Osteoblast (primary cell): Measurements from ENCODE around the gene ANKRD44. TPM values are rescaled to one million over a fixed set of nuclear protein-coding genes. Genes with fewer than 3 reads are reported as not detected.

Source experiments
- DNase-seq: peaks from one replicate; pipeline ENCODE4 v3.0.0; 2011; ENCODE audit warnings: low spot score, mixed read lengths; ENCODE audit not compliant: insufficient read length; ENCODE audit errors: missing footprints
- H2AFZ ChIP-seq: 2 replicates; pipeline ENCODE4 v1.6.0; 2011; ENCODE audit warnings: mild to moderate bottlenecking, low read length
- H3K27ac ChIP-seq: 2 replicates; pipeline ENCODE4 v1.5.1; 2011; ENCODE audit warnings: mild to moderate bottlenecking, low read depth, low read length, moderate library complexity
- H3K27me3 ChIP-seq: 2 replicates; pipeline ENCODE4 v1.6.0; 2012; ENCODE audit warnings: mild to moderate bottlenecking, control low read depth, inconsistent platforms, low read length, moderate library complexity; ENCODE audit not compliant: insufficient read depth
- H3K36me3 ChIP-seq: 2 replicates; pipeline ENCODE4 v1.5.1; 2011; ENCODE audit warnings: mild to moderate bottlenecking, low read length, control low read depth, moderate library complexity; ENCODE audit not compliant: insufficient read depth
- H3K4me1 ChIP-seq: 2 replicates; pipeline ENCODE4 v1.5.1; 2011; ENCODE audit warnings: mild to moderate bottlenecking, low read length, control low read depth, moderate library complexity; ENCODE audit not compliant: insufficient read depth
- H3K4me2 ChIP-seq: 2 replicates; pipeline ENCODE4 v1.6.0; 2011; ENCODE audit warnings: mild to moderate bottlenecking, low read length; ENCODE audit not compliant: insufficient read depth
- H3K4me3 ChIP-seq: fragments of 200-600 bp; sonication (generic); 3 replicates; pipeline ENCODE4 v1.5.1; 2012; ENCODE audit warnings: mild to moderate bottlenecking, low read length, inconsistent platforms; ENCODE audit not compliant: insufficient read depth
- H3K79me2 ChIP-seq: 2 replicates; pipeline ENCODE4 v1.6.0; 2012; ENCODE audit warnings: mild to moderate bottlenecking, low read length, control low read depth, inconsistent platforms; ENCODE audit not compliant: insufficient read depth
- H3K9me3 ChIP-seq: 2 replicates; pipeline ENCODE4 v1.5.1; 2011; ENCODE audit warnings: low read depth, low read length, control low read depth
- H4K20me1 ChIP-seq: 2 replicates; pipeline ENCODE4 v1.6.0; 2012; ENCODE audit warnings: mild to moderate bottlenecking, low read length, control low read depth; ENCODE audit not compliant: insufficient read depth
- CTCF ChIP-seq: IDR thresholded peaks from 2 replicates; pipeline ENCODE4 v1.5.1; 2011; ENCODE audit warnings: mild to moderate bottlenecking, low read depth, low read length, moderate library complexity; ENCODE audit errors: extremely low read depth
- total RNA-seq: library from RNA; depleted of rRNA; stranded (reverse); fragments of >200 nt; gene quantifications from 2 replicates; pipeline ENCODE4 v1.2.3, GENCODE V29; 2012

The ANKRD44 gene
- total RNA-seq, 1 donor, result 44.5 TPM

GRCh38 chr2:197223451-197223850 lies 87.1 kb downstream of the ANKRD44 start:
- H3K4me3 ChIP-seq, result no peak overlapping the region
- no peaks in the 10 kb centered on the region for H3K27me3 ChIP-seq
- no peaks in the 10 kb centered on the region for H3K79me2 ChIP-seq
- H3K27ac ChIP-seq, result no peak overlapping the region
- no peak for TF ChIP-seq CTCF
- DNase-seq, result no peak
- no peak overlapping the region for H3K4me2 ChIP-seq
- no peaks in the 10 kb centered on the region for H3K4me1 ChIP-seq
- no peaks in the 10 kb centered on the region for H4K20me1 ChIP-seq
- no peaks in the 10 kb centered on the region for H3K36me3 ChIP-seq
- no peak overlapping the region for H2AFZ ChIP-seq
- H3K9me3 ChIP-seq, result no peaks in the 10 kb centered on the region

- DNase-seq, result no peak
- no peak overlapping the region for H3K27ac ChIP-seq
- TF ChIP-seq CTCF, result no peak
- H3K27me3 ChIP-seq, result no peaks in the 10 kb centered on the region
- no peak overlapping the region for H3K4me2 ChIP-seq
- no peak overlapping the region for H2AFZ ChIP-seq
- no peaks in the 10 kb centered on the region for H3K9me3 ChIP-seq
- no peaks in the 10 kb centered on the region for H3K36me3 ChIP-seq
- H3K79me2 ChIP-seq, result no peaks in the 10 kb centered on the region
- H3K4me1 ChIP-seq, result peaks cover 9% of the 10 kb centered on the region
- no peaks in the 10 kb centered on the region for H4K20me1 ChIP-seq
- no peak overlapping the region for H3K4me3 ChIP-seq
Observed at GRCh38 chr2:197219636-197220035, 90.9 kb downstream of the ANKRD44 start.

- Histone ChIP-seq H3K27ac (no peak overlapping the region), H3K4me2 (no peak overlapping the region), H3K27me3 (no peaks in the 10 kb centered on the region), H3K4me3 (no peak overlapping the region), H3K79me2 (no peaks in the 10 kb centered on the region), H3K36me3 (no peaks in the 10 kb centered on the region), H3K4me1 (peaks cover 9% of the 10 kb centered on the region), H2AFZ (no peak overlapping the region), H4K20me1 (no peaks in the 10 kb centered on the region), H3K9me3 (no peaks in the 10 kb centered on the region)
- TF ChIP-seq CTCF, result no peak
- DNase-seq, result no peak
Observed at GRCh38 chr2:197217541-197217940, 93.0 kb downstream of the ANKRD44 start.

- Histone ChIP-seq H3K27me3 (no peaks in the 10 kb centered on the region), H3K9me3 (no peaks in the 10 kb centered on the region), H3K79me2 (no peaks in the 10 kb centered on the region), H3K27ac (no peak overlapping the region), H3K4me3 (no peak overlapping the region), H3K4me1 (peaks cover 9% of the 10 kb centered on the region), H3K36me3 (no peaks in the 10 kb centered on the region), H2AFZ (no peak overlapping the region), H3K4me2 (no peak overlapping the region), H4K20me1 (no peaks in the 10 kb centered on the region)
- no peak for DNase-seq
- TF ChIP-seq CTCF, result no peak
Observed at GRCh38 chr2:197216361-197216979, 94.1 kb downstream of the ANKRD44 start.
